Skin epidermis (tissue), 12 donors: ENCODE data around the gene FAM118A.
"Not testable (repeated sequence)": the region's sequence is repeated elsewhere in the genome, so short reads cannot be mapped to it uniquely, and the experiment has no call there.

Experiments
- H3K27ac ChIP-seq, 21 experiments: fragments of 200-600 bp; sonication (generic) in 11 of 21; one replicate each; pipeline ENCODE4 v1.5.0; 2020; ENCODE audit warnings: mild to moderate bottlenecking in 3 of 21, inconsistent platforms in 2 of 21, moderate library complexity in 2 of 21
- H3K4me3 ChIP-seq, 7 experiments: fragments of 200-600 bp; sonication (generic) in 2 of 7; one replicate each; pipeline ENCODE4 v1.5.0; 2020; ENCODE audit warnings: inconsistent platforms in 2 of 7, mild to moderate bottlenecking in 2 of 7, moderate library complexity in 1 of 7

FAM118A gene

GRCh38 chr22:45309422-45310227 lies at the start of gene FAM118A:
FAM118A (plus strand) TSS chr22:45309934; CDS start chr22:45322380, 12,446 bp downstream.
- Histone ChIP-seq H3K4me3 (peak within 1 kb of the TSS; percentile 66 to 96 (median 85)), H3K27ac (peak within 1 kb of the TSS; percentile 23 to 95 (median 84))

GRCh38 chr22:45260395-45260759 lies 49.4 kb upstream of the FAM118A start:
- not testable (repeated sequence) for H3K27ac ChIP-seq, H3K4me3 ChIP-seq

DNA sequence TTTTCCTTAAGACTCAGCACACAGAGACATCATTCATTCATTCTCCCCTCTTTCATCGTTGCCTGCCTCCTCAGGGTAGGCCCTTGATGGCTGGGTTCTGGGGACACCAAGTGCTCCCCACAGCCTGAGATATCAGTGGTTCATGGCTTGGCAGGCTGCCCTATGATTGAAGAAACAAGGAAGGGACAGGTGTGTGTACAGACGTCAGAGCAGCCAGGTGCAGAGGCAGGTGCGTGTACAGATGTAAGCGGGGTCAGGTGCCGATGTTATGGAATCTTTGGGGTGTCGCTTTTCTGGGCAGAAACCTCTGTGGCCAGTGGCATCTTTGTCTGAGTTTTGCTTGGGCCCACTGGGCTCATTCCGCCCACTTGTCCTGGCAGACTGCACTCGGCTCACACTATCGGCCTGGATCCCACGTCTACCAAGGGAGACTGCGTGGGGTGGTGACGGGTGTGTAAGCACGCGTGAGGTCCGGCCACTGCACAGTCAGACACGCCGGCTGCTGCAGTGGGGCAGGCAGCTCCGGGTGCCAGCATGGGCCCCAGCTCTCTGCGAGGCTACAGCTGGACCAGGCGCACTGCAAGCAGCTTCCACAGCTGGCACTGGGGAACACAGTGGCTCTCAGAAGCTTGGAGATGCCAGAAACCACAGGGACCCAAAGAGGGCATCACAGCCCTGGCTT lies 48.2 kb upstream of the FAM118A start:
- Histone ChIP-seq H3K27ac (peak overlapping the region in 1 of 21 experiments; percentile 13), H3K4me3 (no peak overlapping the region)

DNA sequence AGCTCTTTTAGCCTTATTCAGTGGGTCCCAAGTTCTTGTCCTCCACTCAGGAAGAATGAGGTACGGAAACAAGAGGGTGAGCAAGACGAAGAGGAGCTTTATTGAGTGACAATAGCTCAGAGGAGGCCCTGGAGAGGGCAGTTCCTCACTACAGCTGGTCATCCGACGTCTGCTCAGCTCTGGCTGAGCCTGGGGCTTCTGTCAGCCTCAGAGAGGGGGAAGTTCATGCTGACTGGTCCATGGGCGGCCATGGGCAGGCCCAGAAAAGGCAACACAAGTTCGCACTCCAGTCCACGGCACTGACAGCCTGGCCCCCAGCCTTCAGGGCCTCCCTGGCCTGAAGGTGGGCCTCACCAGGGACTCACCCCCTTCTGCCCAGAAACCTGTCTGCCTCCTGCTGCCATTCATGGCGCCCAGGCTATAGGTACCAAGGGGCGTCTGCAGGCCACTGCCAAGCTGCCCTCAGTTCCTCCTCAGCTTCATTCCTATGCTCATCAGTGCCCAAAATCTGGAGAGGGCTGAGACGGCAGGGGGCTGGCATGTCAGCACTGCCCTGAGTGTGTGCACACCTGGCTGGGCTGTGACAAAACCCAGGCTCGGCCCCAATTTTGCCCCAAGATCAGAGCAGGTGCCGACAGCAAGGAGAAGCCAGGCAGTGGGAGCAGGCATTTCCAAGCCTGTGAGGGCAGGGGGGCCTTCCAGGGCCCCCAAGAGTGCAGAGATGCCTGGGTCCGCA lies 47.4 kb upstream of the FAM118A start:
- H3K4me3 ChIP-seq = no peak overlapping the region
- H3K27ac ChIP-seq = peak overlapping the region in 2 of 21 experiments; percentile 7

DNA sequence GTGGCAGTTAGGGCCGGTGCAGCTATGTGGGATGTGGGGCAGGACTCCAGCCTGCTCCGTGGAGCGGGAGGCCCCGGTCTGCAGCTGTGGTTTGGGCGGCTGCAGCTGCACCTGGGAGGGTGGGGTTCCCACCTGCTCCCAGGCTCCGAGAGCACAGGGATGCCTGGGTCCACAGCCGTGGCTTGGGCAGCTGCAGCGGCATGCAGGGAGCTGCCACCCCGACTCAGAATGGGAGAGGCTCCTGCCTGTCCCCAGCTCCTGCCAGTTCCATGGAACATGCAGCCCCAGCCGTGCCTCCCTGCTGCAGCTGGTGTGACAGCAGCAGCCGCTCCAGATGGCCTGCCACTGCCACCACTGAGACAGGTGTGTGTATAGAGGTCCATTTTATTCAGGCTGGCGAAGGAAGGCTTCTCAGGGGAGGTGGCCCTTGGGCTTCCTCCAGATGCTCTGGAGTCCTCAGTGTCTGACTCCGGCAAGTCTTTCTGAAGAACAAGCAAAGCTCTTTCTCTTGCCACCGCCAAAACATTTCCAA lies 46.7 kb upstream of the FAM118A start:
- Histone ChIP-seq H3K4me3 (no peak overlapping the region), H3K27ac (peak overlapping the region in 7 of 21 experiments; percentile 7 to 51 (median 48))

DNA sequence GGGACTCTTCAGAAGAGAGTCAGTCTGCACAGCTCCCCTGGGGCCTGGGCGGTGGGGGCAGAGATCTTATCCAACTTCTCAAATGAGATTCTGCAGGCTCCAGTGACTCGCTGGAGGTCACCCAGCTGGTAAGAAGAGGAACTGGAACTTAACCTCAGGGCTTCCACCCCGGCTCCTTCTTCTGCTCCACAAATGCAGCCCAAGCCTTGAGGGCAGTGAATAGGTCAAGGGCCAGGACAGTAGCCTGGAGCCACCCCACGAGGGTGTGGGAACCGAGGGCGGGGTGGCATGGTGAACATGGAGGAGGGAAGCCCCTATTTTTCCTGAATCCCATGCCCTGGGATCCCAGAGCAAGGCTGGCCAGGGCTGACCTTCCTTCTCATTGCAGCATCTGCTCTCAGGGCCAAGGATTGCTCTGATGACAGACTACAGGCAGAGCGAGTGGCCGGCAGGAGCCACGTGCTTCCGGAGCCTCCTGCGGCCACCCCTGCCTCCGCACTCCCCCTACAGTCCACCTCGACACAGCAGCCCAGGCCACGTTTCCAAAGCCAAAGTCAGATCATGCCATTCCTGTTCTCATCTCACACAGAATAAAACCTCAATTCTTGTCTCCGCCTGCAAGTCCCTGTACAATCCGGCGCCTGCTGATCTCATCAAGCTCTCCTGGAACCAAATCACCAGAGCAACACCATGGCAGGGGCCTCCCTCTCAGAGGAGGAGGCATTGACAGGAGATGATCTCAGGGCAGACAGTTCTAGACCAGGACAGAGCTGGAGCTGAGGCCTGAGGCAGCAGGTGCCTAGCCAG lies 46.1 kb upstream of the FAM118A start:
- Histone ChIP-seq H3K27ac (peak overlapping the region in 14 of 21 experiments; percentile 4 to 57 (median 46)), H3K4me3 (no peak overlapping the region)

DNA sequence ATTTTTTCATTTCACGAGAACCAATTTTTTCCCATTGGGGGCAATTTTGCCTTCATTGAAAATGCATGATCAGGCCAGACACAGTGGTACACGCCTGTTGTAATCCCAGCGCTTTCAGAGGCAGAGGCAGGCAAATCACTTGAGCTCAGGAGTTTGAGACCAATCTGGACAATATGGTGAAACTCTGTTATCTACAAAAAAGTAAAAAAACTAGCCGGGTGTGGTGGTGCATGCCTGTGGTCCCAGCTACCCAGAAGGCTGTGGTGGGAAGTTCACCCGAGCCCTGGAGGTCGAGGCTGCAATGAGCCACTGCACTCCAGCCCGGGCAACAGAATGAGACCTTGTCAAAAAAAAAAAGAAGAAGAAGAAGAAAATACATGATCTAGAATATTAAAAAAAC lies 44.2 kb upstream of the FAM118A start:
- Histone ChIP-seq H3K27ac (no peak overlapping the region), H3K4me3 (no peak overlapping the region)

DNA sequence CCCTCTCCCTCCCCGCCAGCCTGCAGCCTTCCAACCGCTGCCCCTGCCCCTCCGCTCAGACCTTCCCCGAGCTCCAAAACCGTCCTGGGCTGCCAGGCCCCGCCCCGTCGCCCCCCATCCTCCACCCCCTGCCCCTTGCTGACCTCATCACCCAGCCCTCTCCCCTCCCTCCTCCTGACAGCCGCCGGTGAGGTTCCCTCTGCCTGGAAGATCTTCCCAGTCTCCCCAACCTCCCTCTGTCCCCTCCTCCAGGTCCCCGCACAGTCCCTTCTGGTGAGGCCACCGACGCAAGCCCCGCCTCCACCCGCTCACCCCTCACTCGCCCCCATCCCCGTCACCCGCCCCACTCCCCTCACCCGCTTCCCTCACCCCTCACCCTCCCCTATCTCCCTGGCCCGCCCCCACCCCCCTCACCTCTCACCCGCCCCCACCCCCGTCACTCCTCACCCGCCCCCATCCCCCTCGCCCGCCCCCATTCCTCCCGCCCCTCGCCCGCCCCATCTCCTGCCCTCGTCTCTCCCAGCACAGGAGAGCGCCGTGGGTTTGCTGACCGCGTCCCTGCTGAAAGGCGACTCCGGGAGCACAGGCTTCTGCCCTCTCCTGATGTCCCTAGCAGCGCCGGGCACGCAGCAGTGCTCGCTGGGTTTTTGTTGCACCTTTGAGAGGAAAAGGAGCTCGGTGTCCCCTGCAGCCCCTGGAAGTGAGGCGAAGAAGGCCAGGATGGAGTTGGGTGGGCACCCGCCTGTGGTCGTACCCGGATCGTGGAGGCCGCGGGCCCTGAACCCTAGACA lies 41.4 kb upstream of the FAM118A start:
- Histone ChIP-seq H3K27ac (peak overlapping the region in 12 of 21 experiments; percentile 11 to 73 (median 50)), H3K4me3 (peak overlapping the region; percentile 34 to 56 (median 40))

- peak overlapping the region; percentile 34 to 56 (median 40) for H3K4me3 ChIP-seq
- H3K27ac ChIP-seq = peak overlapping the region in 13 of 21 experiments; percentile 14 to 73 (median 49)
Measured at GRCh38 chr22:45268958-45269844, 40.5 kb upstream of the FAM118A start.

DNA sequence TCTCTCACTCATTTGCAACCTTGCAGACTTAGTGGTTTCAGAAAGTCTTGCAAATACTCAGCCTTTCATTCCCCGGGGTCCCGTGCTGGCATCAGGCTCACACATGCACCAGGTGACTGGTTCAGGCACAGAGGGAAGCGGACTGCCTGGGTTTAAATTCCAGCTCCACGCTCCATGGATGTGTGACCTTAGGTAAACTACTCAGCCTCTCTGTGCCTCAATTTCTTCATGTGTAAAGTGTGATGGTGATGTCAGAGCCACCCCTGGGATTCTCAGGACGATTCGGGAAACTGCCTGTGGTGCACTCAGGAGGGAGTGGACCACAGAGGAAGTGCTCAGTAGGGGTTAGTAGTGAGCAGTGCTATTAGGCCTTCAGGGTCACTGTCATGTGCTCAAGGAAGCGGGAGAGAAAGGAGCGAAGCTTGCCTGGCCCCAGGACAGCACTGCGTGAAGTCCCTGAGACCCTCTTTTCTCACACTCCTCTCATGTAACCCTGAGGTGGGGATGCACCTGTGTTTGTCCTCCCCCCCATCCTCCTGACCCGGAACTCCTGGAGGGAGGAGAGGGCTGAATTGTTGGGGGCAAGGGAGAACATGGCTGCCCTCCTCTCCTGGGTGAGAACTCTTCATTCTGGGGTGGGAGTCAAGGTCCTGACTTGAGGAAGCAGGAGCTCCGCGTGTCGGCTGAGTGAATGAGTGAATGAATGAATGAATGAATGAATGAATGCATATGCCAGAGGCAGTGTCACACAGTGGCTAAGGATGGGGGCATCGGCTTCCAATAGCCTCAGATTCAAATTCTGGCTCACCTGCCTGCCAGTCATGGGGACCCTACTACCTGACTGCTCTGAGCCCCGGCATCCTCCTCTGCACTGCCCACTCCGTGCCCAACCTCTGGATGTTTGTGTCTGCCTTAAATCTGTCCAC lies 39.4 kb upstream of the FAM118A start:
- Histone ChIP-seq H3K4me3 (no peak overlapping the region), H3K27ac (peak overlapping the region in 2 of 21 experiments; percentile 4 to 14)

GRCh38 chr22:45271667-45272201 lies 38.0 kb upstream of the FAM118A start:
- Histone ChIP-seq H3K4me3 (no peak overlapping the region), H3K27ac (peak overlapping the region in 14 of 21 experiments; percentile 34 to 83 (median 70))

DNA sequence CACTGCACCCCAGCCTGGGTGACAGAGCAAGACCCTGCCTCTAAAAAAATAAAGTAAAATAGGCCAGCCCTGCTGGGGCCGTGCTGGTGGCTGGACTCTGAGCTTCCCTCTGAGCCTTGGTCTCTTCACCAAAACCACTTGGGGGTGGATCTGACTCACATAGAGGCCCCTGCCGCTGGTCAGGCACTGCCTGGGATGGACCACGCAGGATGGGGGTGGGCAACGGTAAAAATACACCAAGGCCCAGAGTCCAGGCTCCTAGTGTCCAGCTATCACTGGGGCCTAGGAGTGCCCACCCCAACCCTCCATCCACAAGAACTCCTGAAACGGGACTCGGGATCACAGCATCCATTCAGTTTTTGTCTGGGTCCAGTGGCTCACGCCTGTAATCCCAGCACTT lies 37.2 kb upstream of the FAM118A start:
- H3K4me3 ChIP-seq = no peak overlapping the region
- peak overlapping the region in 17 of 21 experiments; percentile 30 to 83 (median 69) for H3K27ac ChIP-seq

DNA sequence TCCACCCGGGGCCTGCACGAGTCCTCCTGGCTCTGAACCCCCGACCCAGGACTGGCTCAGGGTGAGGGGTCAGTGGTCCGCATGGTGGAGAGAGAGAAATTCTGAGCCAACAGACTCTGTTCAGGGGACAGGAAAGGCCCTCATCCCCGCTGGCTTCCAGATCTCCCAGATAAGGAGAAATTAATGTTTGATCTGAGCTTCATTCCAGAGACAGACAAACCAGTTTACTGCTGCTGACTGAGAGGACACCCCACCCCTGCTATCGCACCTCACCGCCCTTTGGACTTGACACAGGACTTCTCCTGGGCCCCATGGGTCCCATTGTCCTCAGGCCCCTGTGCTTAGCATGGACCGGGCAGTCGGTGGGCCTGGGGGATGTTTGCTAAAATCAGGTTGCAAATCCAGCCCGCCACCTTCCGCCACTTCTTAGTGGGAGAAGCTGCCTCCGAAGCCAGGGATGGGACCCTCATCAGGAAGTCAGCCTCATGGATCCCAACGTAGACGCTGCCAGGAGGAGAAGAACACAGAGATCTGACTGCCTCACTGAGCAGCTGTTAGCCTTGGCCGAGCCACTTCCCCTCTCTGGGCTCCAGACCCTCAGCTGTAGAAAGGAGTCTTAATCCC lies 36.2 kb upstream of the FAM118A start:
- Histone ChIP-seq H3K27ac (no peak overlapping the region), H3K4me3 (no peak overlapping the region)

DNA sequence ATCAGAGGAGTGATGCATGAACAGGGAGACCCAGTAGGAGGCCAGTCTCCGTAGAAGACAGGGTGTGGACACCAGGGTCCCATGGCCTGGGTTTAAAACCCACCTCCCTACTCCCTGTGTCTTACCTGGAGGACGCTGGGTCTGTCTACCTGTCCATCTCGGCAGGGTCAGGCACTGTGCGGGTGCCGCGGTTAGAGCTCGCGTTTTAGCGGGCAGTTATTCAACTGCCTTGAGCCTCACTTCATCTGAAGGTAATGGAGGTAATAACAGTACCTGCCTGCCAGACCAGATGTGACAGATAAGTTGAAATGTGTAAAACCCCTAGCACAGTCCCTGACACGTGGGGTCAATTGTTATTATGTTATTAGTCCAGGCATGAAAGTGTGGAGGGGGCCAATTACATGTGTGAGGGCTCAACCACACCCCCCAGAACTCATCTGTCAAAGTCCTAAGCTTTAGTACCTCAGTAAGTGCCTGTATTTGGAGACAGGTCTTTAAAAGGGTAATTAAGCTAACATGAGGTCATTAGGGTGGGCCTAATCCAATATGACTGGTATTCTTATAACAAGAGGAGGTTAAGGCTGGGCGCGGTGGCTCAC lies 33.1 kb upstream of the FAM118A start:
- H3K4me3 ChIP-seq = no peak overlapping the region

DNA sequence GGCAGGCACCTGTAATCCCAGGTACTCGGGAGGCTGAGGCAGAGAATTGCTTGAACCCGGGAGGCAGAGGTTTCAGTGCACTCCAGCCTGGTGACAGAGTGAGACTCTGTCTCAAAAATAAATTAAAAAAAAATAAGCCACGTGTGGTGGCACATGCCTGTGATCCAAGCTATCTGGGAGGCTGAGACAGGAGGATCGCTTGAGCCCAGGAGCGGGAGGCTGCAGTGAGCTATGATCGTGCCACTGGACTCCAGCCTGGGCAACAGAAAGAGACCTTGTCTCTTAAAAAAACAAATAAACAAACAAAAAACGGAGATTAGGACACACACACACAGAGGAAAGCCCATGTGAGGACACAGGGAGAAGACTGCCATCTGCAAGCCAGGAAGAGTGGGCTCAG lies 32.0 kb upstream of the FAM118A start:
- H3K27ac ChIP-seq, H3K4me3 ChIP-seq: not testable (repeated sequence)

More for the DNA sequence above, 33.1 kb upstream of the FAM118A start:
- no peak overlapping the region for H3K27ac ChIP-seq
